Measurements from ENCODE around the gene ZNF574.
A peak's percentile ranks its signal among the peaks of the same experiment; 100 is the strongest.
"Not testable (repeated sequence)": the region's sequence is repeated elsewhere in the genome, so short reads cannot be mapped to it uniquely, and the experiment has no call there.

Gene ZNF574

GRCh38 chr19:42083537-42083936 is 7.6 kb downstream of the ZNF574 start:
- DNase-seq, result no peak

GRCh38 chr19:42086188-42086736 is 10.3 kb downstream of the ZNF574 start:
- no peak for DNase-seq

GRCh38 chr19:42086770-42087550 is 11.0 kb downstream of the ZNF574 start:
- no peak for DNase-seq

GRCh38 chr19:42088471-42089190 is 12.7 kb downstream of the ZNF574 start:
- no peak for DNase-seq

GRCh38 chr19:42089191-42089750 is 13.3 kb downstream of the ZNF574 start:
- no peak for DNase-seq

- DNase-seq, result no peak
Observed at GRCh38 chr19:42089772-42090171, 13.8 kb downstream of the ZNF574 start.

- DNase-seq, result no peak
Observed at GRCh38 chr19:42090672-42091071, 14.7 kb downstream of the ZNF574 start.

- DNase-seq, result no peak
Observed at GRCh38 chr19:42091300-42091699, 15.3 kb downstream of the ZNF574 start.

- DNase-seq, result no peak
Observed at GRCh38 chr19:42091742-42092141, 15.8 kb downstream of the ZNF574 start.

- peak; percentile 12 to 19 for DNase-seq
Observed at GRCh38 chr19:42092350-42092749, 16.4 kb downstream of the ZNF574 start.

- DNase-seq, result no peak
Observed at GRCh38 chr19:42093505-42093904, 17.5 kb downstream of the ZNF574 start.

GRCh38 chr19:42093926-42094325 is 18.0 kb downstream of the ZNF574 start:
- DNase-seq, result no peak

GRCh38 chr19:42095142-42095813 is 19.3 kb downstream of the ZNF574 start:
- no peak for DNase-seq

GRCh38 chr19:42095814-42096230 is 19.9 kb downstream of the ZNF574 start:
- no peak for DNase-seq

GRCh38 chr19:42096255-42096837 is 20.4 kb downstream of the ZNF574 start:
- DNase-seq, result no peak

- DNase-seq, result no peak
Observed at GRCh38 chr19:42097461-42097860, 21.5 kb downstream of the ZNF574 start.

- DNase-seq, result no peak
Observed at GRCh38 chr19:42098781-42099180, 22.8 kb downstream of the ZNF574 start.

GRCh38 chr19:42099336-42099925 is 23.5 kb downstream of the ZNF574 start:
- no peak for DNase-seq

- not testable (repeated sequence) for DNase-seq
Observed at GRCh38 chr19:42100241-42100640, 24.3 kb downstream of the ZNF574 start.

GRCh38 chr19:42102877-42103276 is 26.9 kb downstream of the ZNF574 start:
- no peak for DNase-seq

- DNase-seq, result no peak
Observed at GRCh38 chr19:42105368-42105767, 29.4 kb downstream of the ZNF574 start.
